SK-N-SH (cell line): ENCODE data around the gene OR10V1. TPM values are rescaled to one million over a fixed set of nuclear protein-coding genes. Genes with fewer than 3 reads are reported as not detected.

ENCODE experiments used
- CTCF ChIA-PET: fragments of 300-600, 350-600 bp; formaldehyde crosslinking; extraction: SDS; loops from one replicate; lab custom pipeline; 2021; lab: Yijun Ruan, JAX
- POLR2A ChIA-PET: fragments of 350-600 bp; sonication (Branson Sonifier 250); formaldehyde crosslinking; extraction: SDS; loops from one replicate; lab custom pipeline; 2020; ENCODE audit warnings: antibody characterized with exemption, inconsistent platforms; lab: Yijun Ruan, JAX
- DNase-seq: peaks from one replicate; pipeline ENCODE4 v3.0.0; 2012
- H2AFZ ChIP-seq: fragments of 200-600 bp; sonication (generic); 2 replicates; pipeline ENCODE4 v1.8.1; 2016; ENCODE audit warnings: antibody characterized with exemption, mild to moderate bottlenecking, low read depth
- H3F3A ChIP-seq: fragments of 200-600 bp; sonication (generic); replicated peaks from 2 replicates; pipeline ENCODE3; 2016; ENCODE audit warnings: antibody characterized with exemption, mild to moderate bottlenecking; ENCODE audit not compliant: insufficient read depth
- H3K27ac ChIP-seq, 2 experiments: fragments of 200-500 bp in 1 of 2; fragments of 200-600 bp in 1 of 2; sonication (Bioruptor generic) in 1 of 2; sonication (generic), shearing (Covaris generic) in 1 of 2; 2 replicates each; pipeline versions ENCODE4 v1.5.1 to v1.6.1; 2014 to 2016; ENCODE audit warnings: low read depth in 2 of 2, inconsistent platforms in 1 of 2, low read length in 1 of 2, mild to moderate bottlenecking in 1 of 2, mixed read lengths in 1 of 2
- H3K27me3 ChIP-seq: fragments of 200-600 bp; sonication (generic), shearing (Covaris generic); 2 replicates; pipeline ENCODE4 v1.6.1; 2016; ENCODE audit warnings: mixed run types; ENCODE audit not compliant: insufficient read depth
- H3K36me3 ChIP-seq, 2 experiments: fragments of 200-500 bp in 1 of 2; fragments of 200-600 bp in 1 of 2; sonication (Bioruptor generic) in 1 of 2; sonication (generic) in 1 of 2; replicated peaks in 1 of 2; 2 replicates each; pipeline versions ENCODE3 to v1.5.1; 2014 to 2016; ENCODE audit warnings: low read length in 1 of 2, mild to moderate bottlenecking in 1 of 2; ENCODE audit not compliant: insufficient read depth in 2 of 2, control insufficient read depth in 1 of 2
- H3K4me1 ChIP-seq, 2 experiments: fragments of 200-500 bp in 1 of 2; fragments of 200-600 bp in 1 of 2; sonication (Bioruptor generic) in 1 of 2; sonication (generic), shearing (Covaris generic) in 1 of 2; 2 replicates each; pipeline versions ENCODE4 v1.5.1 to v1.6.1; 2014 to 2016; ENCODE audit warnings: low read depth in 1 of 2, low read length in 1 of 2, mixed run types in 1 of 2; ENCODE audit not compliant: insufficient read depth in 2 of 2, control insufficient read depth in 1 of 2
- H3K4me2 ChIP-seq: fragments of 200-600 bp; sonication (generic), shearing (Covaris generic); 2 replicates; pipeline ENCODE4 v1.6.1; 2017; ENCODE audit warnings: mixed run types
- H3K4me3 ChIP-seq, 2 experiments: fragments of 200-500 bp in 1 of 2; fragments of 200-600 bp in 1 of 2; sonication (Bioruptor generic) in 1 of 2; sonication (generic), shearing (Covaris generic) in 1 of 2; 2 replicates each; pipeline versions ENCODE4 v1.5.1 to v1.8.1; 2014 to 2016; ENCODE audit warnings: low read depth in 2 of 2, inconsistent platforms in 1 of 2, low read length in 1 of 2, mild to moderate bottlenecking in 1 of 2, mixed read lengths in 1 of 2, moderate library complexity in 1 of 2
- H3K79me2 ChIP-seq: fragments of 200-600 bp; sonication (generic); 2 replicates; pipeline ENCODE4 v1.8.1; 2017; ENCODE audit warnings: mild to moderate bottlenecking; ENCODE audit not compliant: insufficient read depth
- H3K9ac ChIP-seq: fragments of 200-600 bp; sonication (generic); 2 replicates; pipeline ENCODE4 v1.6.1; 2017; ENCODE audit warnings: mixed run types
- H3K9me2 ChIP-seq: fragments of 200-600 bp; sonication (generic); 2 replicates; pipeline ENCODE4 v1.6.1; 2017; ENCODE audit warnings: mixed run types
- H3K9me3 ChIP-seq: fragments of 200-600 bp; sonication (generic); 2 replicates; pipeline ENCODE4 v1.6.1; 2017; ENCODE audit warnings: mixed run types, mild to moderate bottlenecking, moderate library complexity
- H4K20me1 ChIP-seq: fragments of 200-600 bp; sonication (generic); 2 replicates; pipeline ENCODE4 v1.6.1; 2017; ENCODE audit warnings: mild to moderate bottlenecking, mixed run types; ENCODE audit not compliant: insufficient read depth
- CHD2 ChIP-seq: fragments of 150-350 bp; IDR thresholded peaks from 2 replicates; pipeline ENCODE4 v1.6.1; 2018; ENCODE audit warnings: low read length; ENCODE audit not compliant: partially characterized antibody
- EP300 ChIP-seq, 2 experiments: IDR thresholded peaks; 2 replicates each; pipeline versions ENCODE4 v1.4.0 to v1.6.1; 2012; ENCODE audit warnings: borderline replicate concordance in 1 of 2, low read depth in 1 of 2, low read length in 1 of 2
- EZH2phosphoT487 ChIP-seq: fragments of 200-600 bp; sonication (generic); IDR thresholded peaks from 2 replicates; pipeline ENCODE4 v1.6.1; 2017; ENCODE audit warnings: low read depth, mixed run types, mild to moderate bottlenecking, antibody characterized with exemption, moderate library complexity, borderline replicate concordance
- FOSL2 ChIP-seq: IDR thresholded peaks from 2 replicates; pipeline ENCODE4 v1.4.0; 2012; ENCODE audit warnings: low read depth, mild to moderate bottlenecking, moderate library complexity, borderline replicate concordance
- FOXM1 ChIP-seq: IDR thresholded peaks from 2 replicates; pipeline ENCODE4 v1.4.0; 2012; ENCODE audit warnings: low read depth, mild to moderate bottlenecking
- GABPA ChIP-seq: IDR thresholded peaks from 2 replicates; pipeline ENCODE4 v1.4.0; 2012; ENCODE audit warnings: low read depth, mild to moderate bottlenecking
- JUND ChIP-seq: IDR thresholded peaks from 2 replicates; pipeline ENCODE4 v1.4.0; 2012
- MEF2A ChIP-seq: IDR thresholded peaks from 2 replicates; pipeline ENCODE4 v1.4.0; 2012; ENCODE audit warnings: low read depth, borderline replicate concordance
- NFIC ChIP-seq: IDR thresholded peaks from 2 replicates; pipeline ENCODE4 v1.4.0; 2012; ENCODE audit warnings: borderline replicate concordance
- RCOR1 ChIP-seq: fragments of 150-350 bp; IDR thresholded peaks from 2 replicates; pipeline ENCODE4 v1.6.1; 2017; ENCODE audit warnings: antibody characterized with exemption, low read length
- TCF12 ChIP-seq: IDR thresholded peaks from 2 replicates; pipeline ENCODE4 v1.4.0; 2012
- TEAD4 ChIP-seq: IDR thresholded peaks from 2 replicates; pipeline ENCODE4 v1.4.0; 2012; ENCODE audit warnings: mild to moderate bottlenecking, borderline replicate concordance; ENCODE audit not compliant: insufficient read depth
- WGBS: methylation state at CpG from one replicate; pipeline ENCODE4 v1.1.6; 2017; ENCODE audit warnings: low lambda C conversion rate; 5-methylcytosine and 5-hydroxymethylcytosine counted together
- polyA plus RNA-seq, 3 experiments: library from polyadenylated mRNA; depleted of rRNA; stranded (reverse); fragments of >200 nt; gene quantifications; 2 replicates each; pipeline ENCODE4 v1.2.3, GENCODE V29; 2012
- TF ChIP-seq, protein P1 (sequence below): IDR thresholded peaks from 2 replicates; pipeline ENCODE4 v1.4.0; 2012; ENCODE audit warnings: low read depth
- TF ChIP-seq, protein P2 (sequence below): fragments of 200-600 bp; sonication (generic); IDR thresholded peaks from 2 replicates; pipeline ENCODE4 v1.6.1; 2017; ENCODE audit warnings: antibody characterized with exemption, mild to moderate bottlenecking, moderate library complexity
- TF ChIP-seq, protein P3 (sequence below): IDR thresholded peaks from 2 replicates; pipeline ENCODE4; 2012
- TF ChIP-seq, protein P4 (sequence below): IDR thresholded peaks from 2 replicates; pipeline ENCODE4 v1.6.1; 2012; ENCODE audit warnings: mild to moderate bottlenecking, low read depth, low read length, moderate library complexity

OR10V1 gene
- polyA plus RNA-seq, 1 of the 3 experiments (the other 2 are of a cell fraction), result not detected

DNA sequence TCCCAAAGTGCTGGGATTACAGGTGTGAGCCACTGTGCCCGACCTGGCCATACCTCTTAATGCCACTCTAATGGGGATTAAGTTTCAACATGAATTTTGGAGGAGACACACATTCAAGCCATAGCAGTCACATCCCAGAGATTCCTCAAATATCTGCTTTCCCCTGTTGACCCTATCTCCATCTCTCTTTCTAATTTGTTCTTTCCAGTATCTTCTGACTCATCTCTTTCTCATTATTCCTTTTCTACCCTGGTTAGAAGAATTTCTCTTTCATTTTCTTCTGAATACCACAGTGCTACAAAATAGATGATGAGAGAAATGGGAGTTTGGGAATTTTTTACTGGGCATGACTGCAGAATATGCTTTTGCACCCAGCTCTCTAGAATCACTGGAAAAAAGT, 5.1 kb downstream of the OR10V1 start (continued):
- TF ChIP-seq, protein P1, sequence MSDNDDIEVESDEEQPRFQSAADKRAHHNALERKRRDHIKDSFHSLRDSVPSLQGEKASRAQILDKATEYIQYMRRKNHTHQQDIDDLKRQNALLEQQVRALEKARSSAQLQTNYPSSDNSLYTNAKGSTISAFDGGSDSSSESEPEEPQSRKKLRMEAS, result 0 out of 2 replicates have a peak, but pooled peaks have one; percentile 14
- TF ChIP-seq TCF12 (peak; percentile 58), TEAD4 (0 out of 2 replicates have a peak, but pooled peaks have one; percentile 57), RCOR1 (no peak)
- TF ChIP-seq, all 33 proteins: peak for 7

GRCh38 chr11:59707371-59707770, 6.3 kb downstream of the OR10V1 start:
- 29% methylated on average over 1 of the region's 1 CpG for WGBS
- Histone ChIP-seq H3K36me3 (no peaks in the 10 kb centered on the region), H3K79me2 (no peaks in the 10 kb centered on the region), H3K4me1 (peaks cover 0 to 14% of the 10 kb centered on the region in 2 experiments; a peak in 1 of 4 replicates), H4K20me1 (no peaks in the 10 kb centered on the region), H3K9me2 (no peaks in the 10 kb centered on the region), H3K9ac (peak overlapping the region; percentile 50; the same call in 1 of the 2 replicates), H2AFZ (0 out of 2 replicates have a peak overlapping the region, but pooled peaks have one; percentile 47), H3K27me3 (no peaks in the 10 kb centered on the region), H3K4me3 (no peak overlapping the region), H3K27ac (peak overlapping the region; percentile 58 to 88; a peak in 3 of 4 replicates), H3F3A (peaks cover 39% of the 10 kb centered on the region), H3K9me3 (no peaks in the 10 kb centered on the region), H3K4me2 (peak overlapping the region; percentile 71)
- ChIA-PET CTCF (no interaction called here), POLR2A (no interaction called here)
- no peak for TF ChIP-seq CHD2
- TF ChIP-seq TCF12, result no peak
- TF ChIP-seq JUND, result no peak
- TF ChIP-seq, protein P1, result no peak
- TF ChIP-seq MEF2A, result no peak
- TF ChIP-seq EZH2phosphoT487, result no peak
- TF ChIP-seq, protein P2, sequence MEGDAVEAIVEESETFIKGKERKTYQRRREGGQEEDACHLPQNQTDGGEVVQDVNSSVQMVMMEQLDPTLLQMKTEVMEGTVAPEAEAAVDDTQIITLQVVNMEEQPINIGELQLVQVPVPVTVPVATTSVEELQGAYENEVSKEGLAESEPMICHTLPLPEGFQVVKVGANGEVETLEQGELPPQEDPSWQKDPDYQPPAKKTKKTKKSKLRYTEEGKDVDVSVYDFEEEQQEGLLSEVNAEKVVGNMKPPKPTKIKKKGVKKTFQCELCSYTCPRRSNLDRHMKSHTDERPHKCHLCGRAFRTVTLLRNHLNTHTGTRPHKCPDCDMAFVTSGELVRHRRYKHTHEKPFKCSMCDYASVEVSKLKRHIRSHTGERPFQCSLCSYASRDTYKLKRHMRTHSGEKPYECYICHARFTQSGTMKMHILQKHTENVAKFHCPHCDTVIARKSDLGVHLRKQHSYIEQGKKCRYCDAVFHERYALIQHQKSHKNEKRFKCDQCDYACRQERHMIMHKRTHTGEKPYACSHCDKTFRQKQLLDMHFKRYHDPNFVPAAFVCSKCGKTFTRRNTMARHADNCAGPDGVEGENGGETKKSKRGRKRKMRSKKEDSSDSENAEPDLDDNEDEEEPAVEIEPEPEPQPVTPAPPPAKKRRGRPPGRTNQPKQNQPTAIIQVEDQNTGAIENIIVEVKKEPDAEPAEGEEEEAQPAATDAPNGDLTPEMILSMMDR, result no peak
- TF ChIP-seq EP300 (IDR thresholded peaks at IDR 0.05; ENCODE audit: borderline replicate concordance in 1 of 2, low read depth in 1 of 2, low read length in 1 of 2), result no peak
- TF ChIP-seq NFIC, result no peak
- DNase-seq, result no peak

DNA sequence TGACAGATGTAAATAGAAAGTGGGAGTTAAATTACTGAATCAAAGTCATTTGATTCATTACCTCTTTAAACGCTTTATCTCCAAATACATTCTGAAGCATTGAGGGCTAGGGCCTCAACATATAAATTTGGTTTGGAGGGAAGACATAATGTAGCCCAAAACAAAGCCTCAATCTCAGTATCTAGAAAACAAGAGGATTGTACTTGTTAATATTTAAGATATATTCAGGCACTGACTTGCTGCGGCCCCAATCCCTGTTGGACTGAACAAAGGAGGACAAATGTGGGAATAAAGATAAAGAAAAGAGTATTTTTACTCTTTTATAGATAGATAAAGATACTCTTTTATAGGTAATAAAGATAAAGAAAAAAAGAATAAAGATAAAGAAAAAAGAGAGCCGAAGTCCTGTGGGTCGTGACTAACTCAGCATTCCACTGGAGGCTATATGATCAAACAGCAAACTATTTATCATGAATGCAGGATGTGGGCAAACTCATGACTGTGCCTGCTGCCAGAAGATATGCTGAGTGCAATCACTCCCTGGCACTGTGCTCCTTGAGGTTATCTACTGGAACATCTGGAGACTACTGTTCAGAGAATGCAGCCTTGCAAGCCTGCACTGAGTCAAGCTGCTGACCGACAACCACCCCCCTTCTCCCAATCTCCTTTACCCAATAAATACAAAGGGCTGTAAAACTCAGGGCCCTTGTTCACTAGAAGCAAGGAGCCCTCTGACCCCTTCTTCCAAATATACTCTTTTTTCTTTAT, 6.9 kb downstream of the OR10V1 start:
- Histone ChIP-seq H3K4me2 (peak overlapping the region; percentile 71), H3K4me3 (no peak overlapping the region; a peak in 1 of 4 replicates), H3K79me2 (no peaks in the 10 kb centered on the region), H3K9me2 (no peaks in the 10 kb centered on the region), H3K4me1 (peaks cover 0 to 14% of the 10 kb centered on the region in 2 experiments; a peak in 1 of 4 replicates), H2AFZ (peak overlapping the region; percentile 47; the same call in 1 of the 2 replicates), H3K9ac (peak overlapping the region; percentile 59; the same call in 1 of the 2 replicates), H3K9me3 (no peaks in the 10 kb centered on the region), H3K36me3 (no peaks in the 10 kb centered on the region), H4K20me1 (no peaks in the 10 kb centered on the region), H3K27me3 (no peaks in the 10 kb centered on the region), H3K27ac (peak overlapping the region; percentile 58 to 88; a peak in 3 of 4 replicates), H3F3A (peaks cover 39% of the 10 kb centered on the region)
- CTCF ChIA-PET, result no interaction called here
- DNase-seq, result no peak
- POLR2A ChIA-PET, result no interaction called here
- WGBS, result 15% methylated on average over 5 of the region's 5 CpGs
- TF ChIP-seq FOXM1 (peak; percentile 79), GABPA (no peak), FOSL2 (peak; percentile 89)
- TF ChIP-seq, protein P3, sequence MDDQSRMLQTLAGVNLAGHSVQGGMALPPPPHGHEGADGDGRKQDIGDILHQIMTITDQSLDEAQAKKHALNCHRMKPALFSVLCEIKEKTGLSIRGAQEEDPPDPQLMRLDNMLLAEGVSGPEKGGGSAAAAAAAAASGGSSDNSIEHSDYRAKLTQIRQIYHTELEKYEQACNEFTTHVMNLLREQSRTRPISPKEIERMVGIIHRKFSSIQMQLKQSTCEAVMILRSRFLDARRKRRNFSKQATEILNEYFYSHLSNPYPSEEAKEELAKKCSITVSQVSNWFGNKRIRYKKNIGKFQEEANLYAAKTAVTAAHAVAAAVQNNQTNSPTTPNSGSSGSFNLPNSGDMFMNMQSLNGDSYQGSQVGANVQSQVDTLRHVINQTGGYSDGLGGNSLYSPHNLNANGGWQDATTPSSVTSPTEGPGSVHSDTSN, result peak; percentile 93
- TF ChIP-seq, protein P4, sequence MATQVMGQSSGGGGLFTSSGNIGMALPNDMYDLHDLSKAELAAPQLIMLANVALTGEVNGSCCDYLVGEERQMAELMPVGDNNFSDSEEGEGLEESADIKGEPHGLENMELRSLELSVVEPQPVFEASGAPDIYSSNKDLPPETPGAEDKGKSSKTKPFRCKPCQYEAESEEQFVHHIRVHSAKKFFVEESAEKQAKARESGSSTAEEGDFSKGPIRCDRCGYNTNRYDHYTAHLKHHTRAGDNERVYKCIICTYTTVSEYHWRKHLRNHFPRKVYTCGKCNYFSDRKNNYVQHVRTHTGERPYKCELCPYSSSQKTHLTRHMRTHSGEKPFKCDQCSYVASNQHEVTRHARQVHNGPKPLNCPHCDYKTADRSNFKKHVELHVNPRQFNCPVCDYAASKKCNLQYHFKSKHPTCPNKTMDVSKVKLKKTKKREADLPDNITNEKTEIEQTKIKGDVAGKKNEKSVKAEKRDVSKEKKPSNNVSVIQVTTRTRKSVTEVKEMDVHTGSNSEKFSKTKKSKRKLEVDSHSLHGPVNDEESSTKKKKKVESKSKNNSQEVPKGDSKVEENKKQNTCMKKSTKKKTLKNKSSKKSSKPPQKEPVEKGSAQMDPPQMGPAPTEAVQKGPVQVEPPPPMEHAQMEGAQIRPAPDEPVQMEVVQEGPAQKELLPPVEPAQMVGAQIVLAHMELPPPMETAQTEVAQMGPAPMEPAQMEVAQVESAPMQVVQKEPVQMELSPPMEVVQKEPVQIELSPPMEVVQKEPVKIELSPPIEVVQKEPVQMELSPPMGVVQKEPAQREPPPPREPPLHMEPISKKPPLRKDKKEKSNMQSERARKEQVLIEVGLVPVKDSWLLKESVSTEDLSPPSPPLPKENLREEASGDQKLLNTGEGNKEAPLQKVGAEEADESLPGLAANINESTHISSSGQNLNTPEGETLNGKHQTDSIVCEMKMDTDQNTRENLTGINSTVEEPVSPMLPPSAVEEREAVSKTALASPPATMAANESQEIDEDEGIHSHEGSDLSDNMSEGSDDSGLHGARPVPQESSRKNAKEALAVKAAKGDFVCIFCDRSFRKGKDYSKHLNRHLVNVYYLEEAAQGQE, result no peak
